Stimulated activated CD4-positive, alpha-beta T cell treated with anti-CD3 and anti-CD28 coated beads, Interleukin-12 subunit alpha, Interleukin-12 subunit beta, amount 100 ng/mL, for 4 hours (primary cell): ENCODE data around the gene PDE4B.
"Not testable (repeated sequence)": the region's sequence is repeated elsewhere in the genome, so short reads cannot be mapped to it uniquely, and the experiment has no call there.

Experiments used
- DNase-seq: peaks from one replicate; pipeline ENCODE4 v3.0.0-alpha.2; 2020

PDE4B gene

GRCh38 chr1:66403007-66403731, 610.5 kb downstream of the PDE4B start:
- DNase-seq, result no peak

- no peak for DNase-seq
Observed at GRCh38 chr1:66405061-66405460, 612.4 kb downstream of the PDE4B start.

- DNase-seq, result not testable (repeated sequence)
Observed at GRCh38 chr1:66411449-66411848, 618.8 kb downstream of the PDE4B start.

- DNase-seq, result no peak
Observed at GRCh38 chr1:66412704-66413103, 620.0 kb downstream of the PDE4B start.

- DNase-seq, result no peak
Observed at GRCh38 chr1:66413136-66413837, 620.6 kb downstream of the PDE4B start.

GRCh38 chr1:66413838-66414175, 621.1 kb downstream of the PDE4B start:
- no peak for DNase-seq

GRCh38 chr1:66415281-66415680, 622.6 kb downstream of the PDE4B start:
- DNase-seq, result no peak

GRCh38 chr1:66415866-66416265, 623.2 kb downstream of the PDE4B start:
- DNase-seq, result no peak

GRCh38 chr1:66416295-66416694, 623.6 kb downstream of the PDE4B start:
- no peak for DNase-seq

- no peak for DNase-seq
Observed at GRCh38 chr1:66418021-66418420, 625.3 kb downstream of the PDE4B start.

- DNase-seq, result not testable (repeated sequence)
Observed at GRCh38 chr1:66420171-66420570, 627.5 kb downstream of the PDE4B start.

- not testable (repeated sequence) for DNase-seq
Observed at GRCh38 chr1:66420906-66421305, 628.2 kb downstream of the PDE4B start.

GRCh38 chr1:66422804-66423203, 630.1 kb downstream of the PDE4B start:
- DNase-seq, result no peak
